ENCODE data around the gene S100A14. TPM values are rescaled to one million over a fixed set of nuclear protein-coding genes. Genes with fewer than 3 reads are reported as not detected.

The S100A14 gene
- total RNA-seq, 1 experiment from 2014 or later: not detected

Other genes starting within 250 kb of the S100A14 start
- not detected in 2 replicates for gene S100A12, start 240.7 kb downstream of the S100A14 start, total RNA-seq (2014; rRNA removed; shearing (Covaris generic))
- not detected in 2 replicates for gene S100A8, start 225.3 kb downstream of the S100A14 start, total RNA-seq (2014; rRNA removed; shearing (Covaris generic))
- gene S100A7A, start 199.8 kb downstream of the S100A14 start, total RNA-seq (2014; rRNA removed; shearing (Covaris generic)): not detected in 2 replicates
- not detected in 2 replicates for gene S100A7, start 155.7 kb downstream of the S100A14 start, total RNA-seq (2014; rRNA removed; shearing (Covaris generic))
- gene S100A6, start 80.3 kb downstream of the S100A14 start, total RNA-seq (2014; rRNA removed; shearing (Covaris generic)): 185 and 198 TPM in 2 replicates
- gene S100A5, start 75.4 kb downstream of the S100A14 start, total RNA-seq (2014; rRNA removed; shearing (Covaris generic)): not detected in 2 replicates
- gene S100A4, start 70.5 kb downstream of the S100A14 start, total RNA-seq (2014; rRNA removed; shearing (Covaris generic)): 0.51 TPM in 1 of 2 replicates, not detected in the other
- gene S100A3, start 67.1 kb downstream of the S100A14 start, total RNA-seq (2014; rRNA removed; shearing (Covaris generic)): 0.63 TPM in 1 of 2 replicates, not detected in the other
- gene S100A2, start 50.5 kb downstream of the S100A14 start, total RNA-seq (2014; rRNA removed; shearing (Covaris generic)): 0.24 and 2.2 TPM in 2 replicates
- 36.5 and 37.8 TPM in 2 replicates for gene S100A16, start 3.2 kb downstream of the S100A14 start, total RNA-seq (2014; rRNA removed; shearing (Covaris generic))
- 247 and 266 TPM in 2 replicates for gene S100A13, start 11.2 kb upstream of the S100A14 start, total RNA-seq (2014; rRNA removed; shearing (Covaris generic))
- 563 and 586 TPM in 2 replicates for gene S100A1, start 12.1 kb upstream of the S100A14 start, total RNA-seq (2014; rRNA removed; shearing (Covaris generic))
- 59.3 and 62.0 TPM in 2 replicates for gene CHTOP, start 17.7 kb upstream of the S100A14 start, total RNA-seq (2014; rRNA removed; shearing (Covaris generic))
- gene SNAPIN, start 42.4 kb upstream of the S100A14 start, total RNA-seq (2014; rRNA removed; shearing (Covaris generic)): 91.1 and 101 TPM in 2 replicates
- 415 and 443 TPM in 2 replicates for gene ILF2, start 54.7 kb upstream of the S100A14 start, total RNA-seq (2014; rRNA removed; shearing (Covaris generic))
- not detected in 2 replicates for gene NPR1, start 62.4 kb upstream of the S100A14 start, total RNA-seq (2014; rRNA removed; shearing (Covaris generic))
- gene INTS3, start 111.7 kb upstream of the S100A14 start, total RNA-seq (2014; rRNA removed; shearing (Covaris generic)): 63.2 and 77.5 TPM in 2 replicates
- 174 and 184 TPM in 2 replicates for gene SLC27A3, start 159.1 kb upstream of the S100A14 start, total RNA-seq (2014; rRNA removed; shearing (Covaris generic))

Data from SK-MEL-5 (cell line).